HUDEP-2 (cell line): ENCODE data around the gene HSD3B1.
"Not testable (repeated sequence)": the region's sequence is repeated elsewhere in the genome, so short reads cannot be mapped to it uniquely, and the experiment has no call there.

ENCODE experiments used
- DNase-seq, 76 experiments: peaks; one replicate each; lab custom pipeline; 2025; ENCODE audit not compliant: unreplicated experiment in 76 of 76; lab: John Stamatoyannopoulos, UW

HSD3B1 gene

GRCh38 chr1:119489201-119489600 lies 17.8 kb upstream of the HSD3B1 start:
- no peak for DNase-seq

- DNase-seq: no peak
Observed at GRCh38 chr1:119490925-119491324, 16.1 kb upstream of the HSD3B1 start.

GRCh38 chr1:119492763-119493162 lies 14.2 kb upstream of the HSD3B1 start:
- DNase-seq: no peak

- no peak for DNase-seq
Observed at GRCh38 chr1:119504831-119505230, 2.2 kb upstream of the HSD3B1 start.

- DNase-seq: no peak
Observed at GRCh38 chr1:119510046-119510445, 3.0 kb downstream of the HSD3B1 start.

GRCh38 chr1:119515221-119515620 lies 8.2 kb downstream of the HSD3B1 start:
- no peak for DNase-seq

GRCh38 chr1:119516247-119516646 lies 9.2 kb downstream of the HSD3B1 start:
- DNase-seq: no peak

GRCh38 chr1:119516680-119517079 lies 9.7 kb downstream of the HSD3B1 start:
- no peak for DNase-seq

- DNase-seq: not testable (repeated sequence)
Observed at GRCh38 chr1:119517667-119518066, 10.7 kb downstream of the HSD3B1 start.

GRCh38 chr1:119531606-119532323 lies 24.8 kb downstream of the HSD3B1 start:
- no peak for DNase-seq

GRCh38 chr1:119532324-119532910 lies 25.4 kb downstream of the HSD3B1 start:
- no peak for DNase-seq

GRCh38 chr1:119535381-119535780 lies 28.4 kb downstream of the HSD3B1 start:
- no peak for DNase-seq

GRCh38 chr1:119537966-119538365 lies 31.0 kb downstream of the HSD3B1 start:
- DNase-seq: no peak

GRCh38 chr1:119539636-119540035 lies 32.6 kb downstream of the HSD3B1 start:
- no peak for DNase-seq

GRCh38 chr1:119541389-119541788 lies 34.4 kb downstream of the HSD3B1 start:
- no peak for DNase-seq

- DNase-seq: peak in 1 of 76 experiments; percentile 5
Observed at GRCh38 chr1:119542492-119542946, 35.5 kb downstream of the HSD3B1 start.

- peak in 13 of 76 experiments; percentile 1 to 29 (median 7) for DNase-seq
Observed at GRCh38 chr1:119544165-119544762, 37.3 kb downstream of the HSD3B1 start.

- no peak for DNase-seq
Observed at GRCh38 chr1:119546641-119547040, 39.6 kb downstream of the HSD3B1 start.

- no peak for DNase-seq
Observed at GRCh38 chr1:119547306-119547705, 40.3 kb downstream of the HSD3B1 start.

- no peak for DNase-seq
Observed at GRCh38 chr1:119547805-119548204, 40.8 kb downstream of the HSD3B1 start.

GRCh38 chr1:119549719-119550132 lies 42.7 kb downstream of the HSD3B1 start:
- DNase-seq: peak in 55 of 76 experiments; percentile 2 to 78 (median 23)

- no peak for DNase-seq
Observed at GRCh38 chr1:119550381-119550780, 43.4 kb downstream of the HSD3B1 start.
